ENCODE measurements around the gene RCVRN. TPM values are rescaled to one million over a fixed set of nuclear protein-coding genes. Genes with fewer than 3 reads are reported as not detected.

Gene RCVRN
- polyA plus RNA-seq, 4 donors: 0.19 to 0.49 (median 0.35) TPM

- no peak for DNase-seq (ENCODE audit: low read depth in 4 of 4, low spot score in 3 of 4)
These were observed 45.3 kb downstream of the RCVRN start for GRCh38 chr17:9859781-9860180.

GRCh38 chr17:9855036-9855435 lies 50.0 kb downstream of the RCVRN start:
- DNase-seq (ENCODE audit: low read depth in 4 of 4, low spot score in 3 of 4): no peak

GRCh38 chr17:9854255-9854654 lies 50.8 kb downstream of the RCVRN start:
- no peak for DNase-seq (ENCODE audit: low read depth in 4 of 4, low spot score in 3 of 4)

GRCh38 chr17:9850151-9850550 lies 54.9 kb downstream of the RCVRN start:
- no peak for DNase-seq (ENCODE audit: low read depth in 4 of 4, low spot score in 3 of 4)

Other genes starting within 250 kb of the RCVRN start
- gene DHRS7C, start 113.7 kb downstream of the RCVRN start, polyA plus RNA-seq (ENCODE audit: insufficient read length in 4 of 4): not detected
- not detected for gene GSG1L2, start 83.2 kb downstream of the RCVRN start, polyA plus RNA-seq (ENCODE audit: insufficient read length in 4 of 4)
- 1 to 10 TPM in 1 of 4 donors, not detected in 3; 1.6 TPM for gene GLP2R, start 79.3 kb downstream of the RCVRN start, polyA plus RNA-seq (ENCODE audit: insufficient read length in 4 of 4)

Measured in left renal pelvis (tissue), 4 donors.